COLO668 (cell line): ENCODE data around the gene RFNG.

Experiments used
- DNase-seq: peaks from one replicate; lab custom pipeline; 2025; ENCODE audit not compliant: unreplicated experiment; lab: John Stamatoyannopoulos, UW

The RFNG gene

GRCh38 chr17:82089723-82090548 is 38.3 kb upstream of the RFNG start:
- no peak for DNase-seq

DNA sequence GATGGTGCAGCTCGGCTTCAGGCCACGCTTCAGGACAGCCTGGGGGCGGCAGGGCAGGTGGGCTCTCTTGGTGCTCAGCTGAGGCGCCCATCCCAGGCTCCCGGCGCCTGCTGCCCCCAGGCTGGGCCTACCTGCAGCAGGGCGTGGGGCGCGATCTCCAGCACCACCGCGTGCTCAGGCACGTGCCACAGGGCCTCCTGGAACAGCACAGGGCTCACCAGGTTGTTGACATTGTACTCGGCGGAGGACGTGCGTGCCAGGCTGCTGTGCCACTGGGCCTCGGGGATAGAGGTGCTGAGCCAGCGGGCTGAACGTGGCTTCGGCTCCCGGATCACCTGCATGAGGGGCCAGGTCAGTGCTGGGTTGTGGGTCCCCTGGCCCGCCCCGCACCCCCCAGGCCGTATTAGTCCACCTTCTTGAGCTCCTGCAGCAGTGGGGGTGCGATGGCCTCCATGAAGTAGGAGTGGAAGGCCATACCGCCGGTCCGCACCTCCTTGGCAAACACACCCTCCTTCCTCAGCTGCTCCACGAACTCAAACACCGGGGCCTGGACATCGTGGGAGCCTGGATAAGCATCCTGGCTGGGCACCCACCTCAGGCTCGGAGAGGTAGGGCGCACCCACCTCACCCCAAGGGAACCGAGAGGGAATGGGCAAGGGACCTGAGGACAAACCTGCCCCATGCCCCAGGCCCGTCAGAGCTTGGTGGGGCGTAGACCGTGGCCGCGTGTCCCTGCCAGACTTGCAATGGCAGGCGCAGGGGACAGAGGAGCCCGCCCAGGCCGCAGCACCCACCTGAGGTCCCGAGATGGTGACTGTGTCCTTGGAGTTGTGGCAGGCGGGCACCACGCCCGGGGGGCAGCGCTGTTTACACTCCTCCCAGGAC is 37.5 kb upstream of the RFNG start:
- DNase-seq, result no peak

DNA sequence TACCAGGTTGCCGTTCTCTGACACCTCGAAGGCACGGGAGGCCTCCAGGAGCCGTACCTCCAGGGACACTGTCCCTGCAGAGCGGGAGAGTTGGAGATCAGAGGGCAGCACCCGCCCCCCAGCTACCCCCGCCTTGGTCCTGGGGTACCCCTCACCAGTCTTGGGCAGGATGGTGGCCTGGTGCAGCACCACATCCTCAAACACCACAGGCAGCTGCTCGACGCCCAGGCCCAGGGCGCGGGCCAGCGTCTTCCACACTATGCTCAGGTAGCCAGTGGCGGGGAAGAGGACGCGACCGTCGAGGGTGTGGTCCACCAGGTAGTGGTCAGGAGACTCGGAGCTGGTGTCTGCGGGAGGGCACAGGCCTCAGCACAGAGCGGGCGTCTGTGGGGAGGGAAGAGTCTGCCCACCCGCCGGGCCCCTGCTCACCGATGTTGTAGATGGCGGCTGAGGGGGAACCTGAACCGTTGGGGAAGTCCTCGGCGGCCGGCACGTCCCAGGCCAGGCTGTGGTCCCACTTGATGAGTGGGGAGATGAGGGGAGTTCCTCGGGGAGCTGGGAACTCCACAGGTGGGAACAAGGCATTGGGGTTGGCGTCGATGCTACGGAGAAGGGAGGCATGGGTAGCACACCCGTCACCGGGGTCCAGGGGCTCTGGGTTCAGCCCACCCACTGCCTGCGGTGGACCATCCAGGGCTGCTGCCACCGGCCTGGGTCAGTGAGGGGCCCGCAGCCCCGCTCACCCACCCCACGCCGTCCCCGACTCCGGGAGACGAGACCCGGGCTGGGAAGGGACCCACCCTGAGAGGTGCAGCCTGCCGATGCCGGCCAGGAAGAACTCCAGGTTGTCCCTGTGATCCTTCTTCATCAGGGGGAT is 36.6 kb upstream of the RFNG start:
- no peak for DNase-seq

DNA sequence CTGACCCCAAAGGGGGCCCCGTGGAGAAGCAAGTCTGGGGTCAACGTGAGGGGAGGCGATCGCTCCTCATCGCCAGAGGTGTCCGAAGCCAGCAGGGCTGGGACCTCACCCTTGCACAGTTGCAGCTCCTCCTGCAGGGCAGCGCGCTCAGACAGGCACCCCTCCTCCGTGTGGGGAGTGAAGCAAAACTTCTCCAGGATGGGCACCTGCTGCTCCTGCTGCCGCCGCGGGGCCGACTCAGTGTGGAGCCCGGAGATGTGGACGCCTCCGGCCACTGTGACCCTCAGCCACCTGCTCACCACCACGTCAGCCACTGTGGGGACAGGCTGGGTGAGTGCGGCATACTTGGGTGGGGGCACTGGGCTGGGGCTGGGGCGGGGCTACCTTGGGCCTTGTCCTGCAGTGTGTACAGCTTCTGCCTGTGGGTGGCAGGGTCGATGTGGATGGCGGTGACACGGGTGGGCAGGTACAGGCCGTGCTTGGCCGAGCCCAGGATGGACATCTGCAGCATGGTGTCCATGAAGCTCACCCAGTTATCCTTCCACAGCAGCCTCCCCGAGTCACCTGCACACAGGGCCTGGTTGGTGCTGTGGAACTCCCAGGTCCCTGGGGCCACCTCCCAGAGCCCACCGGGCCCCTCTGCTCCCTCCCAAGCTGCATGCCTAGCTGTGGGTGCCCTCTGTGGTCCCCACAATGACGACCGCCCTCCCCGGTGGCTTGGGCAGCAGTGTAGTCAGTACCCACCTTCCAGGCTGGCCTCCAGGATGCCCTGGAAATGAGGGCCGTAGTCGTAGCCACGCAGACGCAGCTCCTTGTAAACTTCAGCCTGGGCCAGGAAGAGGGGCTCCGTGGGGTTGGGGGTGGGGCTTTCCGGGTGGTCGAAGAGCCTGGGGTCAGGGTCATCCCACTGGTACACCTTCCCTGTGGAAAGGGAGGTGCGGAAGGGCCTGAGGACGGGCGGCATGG is 35.6 kb upstream of the RFNG start:
- no peak for DNase-seq

GRCh38 chr17:82085931-82086764 is 34.5 kb upstream of the RFNG start:
- DNase-seq, result no peak

GRCh38 chr17:82085031-82085861 is 33.6 kb upstream of the RFNG start:
- DNase-seq, result no peak

DNA sequence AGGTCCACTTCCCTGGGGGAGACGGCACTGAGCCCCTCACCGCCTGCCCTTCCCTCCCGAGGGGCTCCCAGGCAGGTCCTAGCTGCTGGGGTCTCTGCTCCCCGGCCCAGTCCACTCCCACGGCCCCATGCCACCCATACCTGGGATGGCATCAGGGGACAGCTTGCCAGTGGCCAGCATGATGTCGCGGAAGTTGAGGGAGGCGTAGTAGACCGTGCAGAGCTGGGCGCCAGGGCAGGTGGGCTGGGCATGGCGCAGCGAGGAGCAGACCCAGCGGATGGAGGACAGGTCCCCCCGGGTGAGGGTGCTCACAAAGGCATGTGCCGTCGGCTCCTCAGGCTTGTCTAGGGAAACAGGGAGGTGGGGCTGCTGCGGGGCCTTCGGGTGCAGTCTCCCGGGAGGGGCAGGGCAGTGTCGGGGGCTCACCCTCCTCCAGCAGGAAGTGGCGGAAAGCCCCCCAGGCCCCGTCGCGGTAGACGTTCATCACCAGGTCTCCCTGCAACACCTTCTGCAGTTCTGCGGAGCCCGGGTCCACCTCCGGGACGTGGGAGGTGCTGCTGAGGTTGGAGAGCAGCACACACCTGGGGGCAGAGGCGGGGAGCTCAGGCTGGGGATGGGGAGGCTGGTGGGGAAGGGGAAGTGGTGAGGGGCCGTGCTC is 32.9 kb upstream of the RFNG start:
- no peak for DNase-seq

DNA sequence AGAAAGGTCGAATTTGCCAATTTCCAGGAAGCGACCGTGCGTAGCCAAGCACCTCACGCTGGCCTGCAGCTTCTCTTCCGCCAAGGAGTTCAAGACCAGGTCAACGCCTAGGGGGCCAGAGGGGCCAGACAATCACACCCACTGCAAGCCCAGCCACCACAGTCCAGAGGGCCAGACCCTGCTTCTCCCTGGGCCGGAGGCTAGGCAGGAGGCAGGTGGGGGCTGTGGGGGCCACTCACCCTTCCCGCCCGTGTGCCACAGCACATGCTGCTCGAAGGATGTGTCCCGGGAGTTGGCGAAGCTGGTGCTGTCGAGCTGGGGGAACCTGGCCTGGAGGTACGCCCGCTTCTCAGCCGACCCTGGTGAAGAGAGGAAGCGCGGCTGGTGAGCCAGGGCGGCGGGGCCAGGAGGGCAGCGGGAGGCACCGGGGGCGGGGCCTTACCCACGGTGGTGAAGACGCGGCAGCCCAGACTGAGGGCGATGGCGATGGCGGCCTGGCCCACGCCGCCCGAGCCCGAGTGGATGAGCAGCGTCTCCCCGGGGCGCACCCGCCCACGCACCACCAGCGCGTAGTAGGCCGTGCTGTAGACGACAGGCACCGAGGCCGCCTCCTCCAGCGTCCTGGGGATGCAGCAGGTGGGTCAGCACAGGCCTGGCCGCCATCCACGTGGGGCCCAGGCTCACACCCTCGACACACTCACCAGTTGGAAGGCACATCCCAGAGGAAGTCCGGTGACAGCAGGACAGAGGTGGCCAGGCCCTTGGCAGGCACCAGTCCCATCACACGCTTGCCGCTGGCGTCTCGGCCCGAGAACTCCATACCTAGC is 32.1 kb upstream of the RFNG start:
- DNase-seq, result no peak

DNA sequence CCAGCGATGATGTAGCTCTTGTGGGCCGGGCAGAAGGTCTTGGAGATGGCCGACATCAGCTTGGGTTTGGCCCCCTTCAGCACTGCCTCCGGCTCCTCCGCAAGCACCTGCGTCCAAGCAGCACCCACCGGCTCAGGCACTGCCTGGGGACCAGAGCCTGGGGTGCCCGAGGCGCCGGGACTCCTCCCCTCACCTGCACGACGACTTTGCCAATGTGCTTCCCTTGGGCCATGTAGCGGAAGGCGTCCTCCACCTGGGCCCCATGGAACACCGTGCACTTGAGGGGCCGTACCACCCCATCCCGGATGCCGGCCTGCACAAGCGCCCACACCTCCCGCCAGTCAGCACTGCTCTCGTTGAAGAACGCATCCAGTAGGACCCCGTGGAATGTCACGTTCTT is 31.4 kb upstream of the RFNG start:
- no peak for DNase-seq

DNA sequence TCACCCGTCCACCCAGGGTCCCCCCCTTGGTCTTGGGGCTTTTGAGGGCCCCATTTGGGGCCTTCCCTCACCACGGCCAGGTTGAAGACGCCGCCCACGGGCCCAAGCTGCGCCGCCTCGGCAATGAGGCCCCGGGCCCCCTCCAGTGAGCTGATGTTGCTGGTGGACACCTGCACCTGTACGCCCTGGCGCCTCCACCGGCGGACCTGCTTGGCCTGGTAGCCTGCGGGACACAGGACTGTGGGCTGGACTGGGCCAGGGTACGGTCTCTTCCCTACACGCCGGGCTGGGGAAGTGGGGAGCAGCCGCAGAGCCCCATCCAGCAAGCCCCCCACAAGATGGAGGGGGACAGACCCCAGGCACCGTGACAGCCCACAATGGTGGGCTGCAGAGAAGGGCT is 30.8 kb upstream of the RFNG start:
- DNase-seq, result no peak

GRCh38 chr17:82081966-82082365 is 30.4 kb upstream of the RFNG start:
- no peak for DNase-seq

GRCh38 chr17:82081546-82081945 is 29.9 kb upstream of the RFNG start:
- DNase-seq, result no peak

DNA sequence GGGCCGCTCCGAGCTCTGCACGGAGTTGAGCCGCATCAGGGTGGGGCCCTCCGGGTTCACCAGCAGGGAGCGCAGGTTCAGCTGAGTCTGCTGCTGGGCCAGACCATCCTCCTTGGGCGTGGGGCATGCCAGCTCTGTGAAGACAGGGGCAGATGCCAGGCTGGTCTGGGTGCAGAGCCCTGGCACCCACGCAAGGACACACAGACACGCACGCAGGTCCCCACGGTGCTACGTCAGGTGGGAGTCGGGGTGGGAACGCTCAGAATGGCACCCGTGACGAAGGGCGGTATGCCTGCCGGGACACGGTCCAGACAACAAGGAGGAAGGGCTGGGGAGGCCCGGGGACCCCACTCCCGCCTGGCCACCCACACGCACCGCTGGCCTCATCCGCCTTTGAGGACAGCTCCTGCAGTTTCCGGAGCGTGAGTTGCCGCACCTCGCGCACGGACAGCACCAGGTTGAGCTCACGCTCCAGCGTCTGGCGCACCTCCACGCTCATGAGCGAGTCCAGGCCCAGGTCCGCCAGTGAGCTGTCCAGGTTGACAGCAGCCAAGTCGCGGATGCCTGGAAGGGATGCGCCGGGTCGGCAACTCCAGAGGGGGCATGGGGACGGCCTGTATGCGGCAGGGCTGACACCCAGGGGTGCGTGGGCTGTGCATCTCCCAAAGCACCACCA is 29.3 kb upstream of the RFNG start:
- DNase-seq, result no peak

DNA sequence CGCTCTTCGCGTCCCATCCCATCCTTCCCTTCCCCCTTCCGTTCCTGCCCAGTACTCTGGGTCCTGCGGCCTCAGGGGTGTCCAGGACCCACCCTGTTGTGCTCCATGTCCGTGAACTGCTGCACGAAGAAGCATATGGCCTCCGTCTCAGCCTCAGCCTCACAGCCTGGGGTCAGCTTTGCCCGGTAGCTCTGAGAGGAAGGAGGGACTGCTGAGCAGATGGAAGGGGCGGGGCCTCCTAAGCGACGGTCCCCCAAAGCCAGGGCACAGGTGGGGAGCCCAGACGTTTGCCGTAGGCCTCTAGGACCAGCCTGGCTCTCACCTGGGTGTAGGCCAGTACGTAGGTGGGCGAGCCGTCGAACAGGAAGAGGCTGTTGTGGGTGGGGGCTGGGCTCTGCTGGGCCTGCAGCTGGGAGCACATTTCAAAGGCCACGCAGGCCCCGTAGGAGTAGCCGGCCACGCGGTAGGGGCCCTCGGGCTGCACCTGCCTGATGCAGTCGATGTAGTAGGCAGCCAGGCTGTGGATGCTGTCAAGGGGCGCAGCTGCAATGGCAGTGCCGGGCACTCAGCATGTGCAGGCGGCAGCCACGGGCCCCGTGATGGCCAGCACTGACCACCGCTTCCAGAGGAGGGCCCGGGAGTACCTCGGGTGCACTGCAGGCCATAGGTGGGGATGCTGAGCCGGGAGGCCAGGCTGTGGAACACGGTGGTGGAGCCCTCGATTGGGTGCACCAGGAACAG is 28.6 kb upstream of the RFNG start:
- DNase-seq, result no peak

DNA sequence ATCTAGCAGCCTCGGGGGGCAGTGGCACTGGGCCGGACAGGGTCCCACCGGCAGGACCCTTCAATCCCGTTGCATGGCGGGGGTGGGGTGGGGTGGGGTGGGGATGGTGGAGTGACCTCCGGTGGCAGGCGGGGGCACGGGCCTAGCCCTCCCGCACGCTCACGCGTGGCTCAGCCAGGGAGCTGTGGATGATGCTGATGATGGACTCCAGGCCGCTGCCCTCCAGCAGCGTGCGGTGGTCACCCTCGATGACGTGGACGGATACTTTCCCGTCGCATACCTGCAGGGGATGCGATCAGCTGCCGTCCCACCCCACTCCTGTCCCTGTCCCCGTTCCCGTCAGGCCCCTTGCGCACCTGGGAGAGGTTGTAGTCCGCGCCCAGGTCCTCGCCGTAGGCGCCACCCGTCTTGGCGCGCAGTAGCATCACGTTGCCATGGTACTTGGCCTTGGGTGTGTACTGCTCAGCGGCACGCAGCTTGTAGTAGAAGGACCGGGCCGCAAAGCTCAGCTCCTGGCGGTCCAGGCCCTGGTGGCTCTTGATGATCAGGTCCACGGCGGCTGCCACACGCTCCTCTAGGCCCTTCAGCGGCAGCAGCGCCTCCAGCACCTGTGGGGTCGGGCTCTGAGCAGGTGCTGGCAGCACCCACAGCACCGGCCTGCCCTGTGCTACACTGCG is 27.5 kb upstream of the RFNG start:
- DNase-seq, result no peak
